Endodermal cell (in vitro differentiated cells): ENCODE results near the gene REEP1. TPM values are rescaled to one million over a fixed set of nuclear protein-coding genes. Genes with fewer than 3 reads are reported as not detected.
A peak's percentile ranks its signal among the peaks of the same experiment; 100 is the strongest.
"Not testable (repeated sequence)": the region's sequence is repeated elsewhere in the genome, so short reads cannot be mapped to it uniquely, and the experiment has no call there.

Experiments used
- DNase-seq: peaks from one replicate; pipeline ENCODE4 v3.0.0-alpha.2; 2017
- H3K27ac ChIP-seq: 2 replicates; pipeline ENCODE4 v1.5.1; 2013; ENCODE audit warnings: mild to moderate bottlenecking, low read depth, low read length, moderate library complexity
- H3K27me3 ChIP-seq: 2 replicates; pipeline ENCODE4 v1.6.1; 2013; ENCODE audit warnings: mild to moderate bottlenecking, low read length, moderate library complexity; ENCODE audit not compliant: insufficient read depth, control insufficient read depth, poor library complexity, severe bottlenecking
- H3K36me3 ChIP-seq: 2 replicates; pipeline ENCODE4 v1.7.0; 2013; ENCODE audit warnings: mild to moderate bottlenecking, low read length, moderate library complexity; ENCODE audit not compliant: control insufficient read depth, insufficient read depth
- H3K4me1 ChIP-seq: one replicate; pipeline ENCODE4 v1.7.0; 2013; ENCODE audit warnings: low read length; ENCODE audit not compliant: control insufficient read depth, insufficient read depth
- H3K4me3 ChIP-seq: 2 replicates; pipeline ENCODE4 v1.5.1; 2013; ENCODE audit warnings: mild to moderate bottlenecking, low read length, moderate library complexity
- H3K9ac ChIP-seq: 2 replicates; pipeline ENCODE4 v1.6.1; 2013; ENCODE audit warnings: mild to moderate bottlenecking, low read length, moderate library complexity; ENCODE audit not compliant: poor library complexity, severe bottlenecking; ENCODE audit errors: extremely low read depth
- H3K9me3 ChIP-seq: 2 replicates; pipeline ENCODE4 v1.6.1; 2013; ENCODE audit warnings: mild to moderate bottlenecking, low read length, moderate library complexity; ENCODE audit not compliant: control insufficient read depth
- H3K27ac Mint-ChIP-seq: 2 replicates; pipeline ENCODE4 v1.8.0; 2020; ENCODE audit warnings: mixed read lengths
- H3K27me3 Mint-ChIP-seq: 2 replicates; pipeline ENCODE4 v1.8.0; 2021; ENCODE audit warnings: mild to moderate bottlenecking, mixed read lengths; ENCODE audit not compliant: insufficient read depth
- H3K36me3 Mint-ChIP-seq: 2 replicates; pipeline ENCODE4 v1.8.0; 2020; ENCODE audit warnings: low read depth, mixed read lengths
- H3K4me1 Mint-ChIP-seq: 2 replicates; pipeline ENCODE4 v1.8.0; 2020; ENCODE audit warnings: mixed read lengths
- H3K4me3 Mint-ChIP-seq: 2 replicates; pipeline ENCODE4 v1.8.0; 2020; ENCODE audit warnings: mild to moderate bottlenecking, moderate library complexity, mixed read lengths
- H3K9me3 Mint-ChIP-seq: 2 replicates; pipeline ENCODE4 v1.8.0; 2020; ENCODE audit warnings: mild to moderate bottlenecking, mixed read lengths
- WGBS, 2 experiments: methylation state at CpG; one replicate each; pipeline versions ENCODE4 v1.1.5 to v1.1.7; 2013; ENCODE audit warnings: missing lambda C conversion rate in 2 of 2, mixed read lengths in 1 of 2; ENCODE audit not compliant: insufficient coverage in 1 of 2, insufficient read length in 1 of 2; 5-methylcytosine and 5-hydroxymethylcytosine counted together
- total RNA-seq, 2 donors: library from RNA; stranded (reverse); fragmentation: NEBNext Ultra II Directional in 1 of 2; extraction: Animal tissue kit (Norgen Biotek cat#: 25700) in 1 of 2; gene quantifications; 2 replicates in 1 of 2; 3 replicates in 1 of 2; pipeline ENCODE4 v1.2.1, GENCODE V29; 2021
- TF ChIP-seq, protein P1 (sequence below): fragments of 200-600 bp; sonication (generic); conservative IDR thresholded peaks from 2 replicates; pipeline ENCODE4 v1.5.0; 2021; ENCODE audit warnings: antibody characterized with exemption, mild to moderate bottlenecking

Gene REEP1
- total RNA-seq, 2 donors from 2014 or later: 2.9 to 3.8 TPM

DNA sequence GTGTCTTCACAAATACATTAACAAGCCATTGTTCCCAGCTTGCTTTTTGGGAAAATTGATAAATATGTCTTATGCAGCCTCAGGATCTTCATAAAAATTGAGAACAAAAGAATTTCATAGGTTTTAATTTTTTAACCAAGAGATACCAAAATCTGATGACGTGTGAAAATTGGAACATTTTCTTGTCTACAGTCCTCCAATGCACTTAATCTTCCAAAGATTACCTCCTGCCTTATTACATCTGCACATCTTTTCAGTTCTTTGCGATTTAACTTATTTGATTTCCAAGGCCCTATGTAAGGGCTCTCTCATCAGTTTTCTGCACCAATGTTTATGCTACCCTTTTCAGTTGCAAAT lies 135.1 kb downstream of the REEP1 start:
- no peaks in the 10 kb centered on the region for H3K9me3 ChIP-seq
- no peaks in the 10 kb centered on the region for H3K27me3 ChIP-seq
- 81 to 87% methylated on average over 2 of the region's 2 CpGs for WGBS, 2 experiments
- Mint-ChIP-seq H3K4me1 (peaks cover 16% of the 10 kb centered on the region), H3K4me3 (no peak overlapping the region), H3K27ac (peak overlapping the region; percentile 42), H3K27me3 (no peaks in the 10 kb centered on the region), H3K36me3 (peaks cover 8% of the 10 kb centered on the region), H3K9me3 (no peaks in the 10 kb centered on the region)
- H3K36me3 ChIP-seq: peaks cover 15% of the 10 kb centered on the region
- no peak overlapping the region for H3K27ac ChIP-seq
- TF ChIP-seq, protein P1, sequence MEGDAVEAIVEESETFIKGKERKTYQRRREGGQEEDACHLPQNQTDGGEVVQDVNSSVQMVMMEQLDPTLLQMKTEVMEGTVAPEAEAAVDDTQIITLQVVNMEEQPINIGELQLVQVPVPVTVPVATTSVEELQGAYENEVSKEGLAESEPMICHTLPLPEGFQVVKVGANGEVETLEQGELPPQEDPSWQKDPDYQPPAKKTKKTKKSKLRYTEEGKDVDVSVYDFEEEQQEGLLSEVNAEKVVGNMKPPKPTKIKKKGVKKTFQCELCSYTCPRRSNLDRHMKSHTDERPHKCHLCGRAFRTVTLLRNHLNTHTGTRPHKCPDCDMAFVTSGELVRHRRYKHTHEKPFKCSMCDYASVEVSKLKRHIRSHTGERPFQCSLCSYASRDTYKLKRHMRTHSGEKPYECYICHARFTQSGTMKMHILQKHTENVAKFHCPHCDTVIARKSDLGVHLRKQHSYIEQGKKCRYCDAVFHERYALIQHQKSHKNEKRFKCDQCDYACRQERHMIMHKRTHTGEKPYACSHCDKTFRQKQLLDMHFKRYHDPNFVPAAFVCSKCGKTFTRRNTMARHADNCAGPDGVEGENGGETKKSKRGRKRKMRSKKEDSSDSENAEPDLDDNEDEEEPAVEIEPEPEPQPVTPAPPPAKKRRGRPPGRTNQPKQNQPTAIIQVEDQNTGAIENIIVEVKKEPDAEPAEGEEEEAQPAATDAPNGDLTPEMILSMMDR: no peak
- H3K4me1 ChIP-seq: no peaks in the 10 kb centered on the region
- no peak overlapping the region for H3K9ac ChIP-seq
- no peak for DNase-seq
- peak overlapping the region; percentile 41 for H3K4me3 ChIP-seq

DNA sequence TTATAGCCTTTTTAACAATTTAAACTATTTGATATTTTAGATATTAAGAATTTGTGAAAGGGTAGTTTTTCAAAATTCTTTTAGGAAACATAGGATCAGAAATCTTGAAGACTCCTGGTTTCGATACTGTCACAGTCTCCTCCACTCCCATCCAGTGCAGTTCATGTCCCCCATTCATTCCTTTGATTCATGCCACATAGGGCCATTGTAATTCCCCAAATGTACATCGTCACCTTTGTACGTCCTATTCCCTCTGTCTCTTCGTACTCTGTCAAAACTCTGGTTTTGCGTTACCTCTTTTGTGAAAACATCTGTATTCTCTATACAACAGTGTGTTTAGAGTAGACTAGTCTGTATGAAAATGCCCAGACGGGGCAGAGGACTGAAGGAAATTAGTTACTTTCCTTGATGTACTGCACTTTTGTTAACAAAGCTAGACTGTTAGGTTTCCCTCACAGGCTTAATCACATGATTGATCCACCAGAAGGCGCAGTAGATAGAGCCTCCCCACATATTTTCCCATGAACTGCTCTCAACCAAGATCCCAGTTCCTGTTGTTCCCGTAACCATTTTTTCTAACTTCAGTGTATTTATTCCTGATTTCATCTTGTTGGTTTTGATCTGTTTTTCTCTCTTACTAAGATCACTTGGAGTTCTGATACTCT lies 135.6 kb downstream of the REEP1 start:
- TF ChIP-seq, protein P1: peak; percentile 22
- Histone ChIP-seq H3K4me3 (peak overlapping the region; percentile 41), H3K4me1 (no peaks in the 10 kb centered on the region), H3K27me3 (no peaks in the 10 kb centered on the region), H3K9me3 (no peaks in the 10 kb centered on the region), H3K36me3 (peaks cover 10% of the 10 kb centered on the region), H3K27ac (peak overlapping the region; percentile 32), H3K9ac (no peak overlapping the region)
- WGBS, 2 experiments: 92 to 94% methylated on average over 4 to 8 of the region's 8 CpGs
- Mint-ChIP-seq H3K27me3 (no peaks in the 10 kb centered on the region), H3K4me1 (peaks cover 16% of the 10 kb centered on the region), H3K4me3 (no peak overlapping the region), H3K36me3 (peaks cover 5% of the 10 kb centered on the region), H3K27ac (peak overlapping the region; percentile 42), H3K9me3 (no peaks in the 10 kb centered on the region)
- DNase-seq: no peak

DNA sequence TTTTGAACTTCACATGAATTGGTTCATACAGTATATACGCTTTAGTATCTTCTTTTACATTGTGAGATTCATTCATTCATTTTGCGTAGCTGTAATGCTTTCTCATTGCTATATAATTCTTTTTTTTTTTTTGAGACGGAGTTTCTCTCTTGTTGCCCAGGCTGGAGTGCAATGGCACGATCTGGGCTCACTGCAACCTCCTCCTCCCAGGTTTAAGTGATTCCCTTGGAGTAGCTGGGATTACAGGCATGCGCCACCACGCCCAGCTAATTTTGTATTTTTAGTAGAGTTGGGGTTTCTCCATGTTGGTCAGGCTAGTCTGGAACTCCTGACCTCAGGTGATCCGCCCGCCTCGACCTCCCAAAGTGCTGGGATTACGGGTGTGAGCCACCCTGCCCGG lies 136.9 kb downstream of the REEP1 start:
- Mint-ChIP-seq H3K4me3 (peak overlapping the region; percentile 91), H3K4me1 (peaks cover 17% of the 10 kb centered on the region)
- H3K27ac Mint-ChIP-seq, H3K36me3 ChIP-seq, H3K36me3 Mint-ChIP-seq, H3K27me3 ChIP-seq, H3K27me3 Mint-ChIP-seq, DNase-seq, H3K9me3 Mint-ChIP-seq, H3K4me1 ChIP-seq, H3K9me3 ChIP-seq, H3K9ac ChIP-seq, H3K27ac ChIP-seq: not testable (repeated sequence)
- peak overlapping the region; percentile 98 for H3K4me3 ChIP-seq
- WGBS, 2 experiments: 91 to 100% methylated on average over 4 to 11 of the region's 11 CpGs

DNA sequence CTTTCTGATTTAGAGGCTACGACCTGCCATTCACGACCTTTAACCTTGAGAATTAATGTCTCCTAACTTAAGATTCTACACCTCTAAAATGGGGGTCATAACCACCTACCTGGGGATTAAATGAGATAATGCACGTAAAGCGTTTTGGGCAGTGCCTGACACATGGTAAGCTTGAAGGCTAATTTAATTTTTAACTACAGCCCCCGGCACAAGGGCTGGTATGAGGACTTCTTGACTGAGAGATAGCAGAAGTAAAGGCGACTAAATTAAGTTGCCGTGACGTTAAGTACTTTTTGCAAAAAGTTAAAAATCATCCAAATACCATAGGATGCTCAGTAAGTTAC lies 137.6 kb downstream of the REEP1 start:
- no peaks in the 10 kb centered on the region for H3K9me3 ChIP-seq
- H3K4me3 Mint-ChIP-seq: peak overlapping the region; percentile 91
- H3K4me1 Mint-ChIP-seq: peaks cover 18% of the 10 kb centered on the region
- peak overlapping the region; percentile 98 for H3K4me3 ChIP-seq
- TF ChIP-seq, protein P1: no peak
- H3K9me3 Mint-ChIP-seq: no peaks in the 10 kb centered on the region
- peak overlapping the region; percentile 71 for H3K9ac ChIP-seq
- H3K36me3 Mint-ChIP-seq: no peaks in the 10 kb centered on the region
- H3K27me3 Mint-ChIP-seq: no peaks in the 10 kb centered on the region
- H3K27ac ChIP-seq: no peak overlapping the region
- no peaks in the 10 kb centered on the region for H3K27me3 ChIP-seq
- H3K27ac Mint-ChIP-seq: peak overlapping the region; percentile 95
- DNase-seq: no peak
- no peaks in the 10 kb centered on the region for H3K4me1 ChIP-seq
- no peaks in the 10 kb centered on the region for H3K36me3 ChIP-seq
- 0 to 4% methylated on average over 5 to 8 of the region's 8 CpGs for WGBS, 2 experiments
